Fibroblast of lung (primary cell): ENCODE data around the gene BRD1. TPM values are rescaled to one million over a fixed set of nuclear protein-coding genes. Genes with fewer than 3 reads are reported as not detected.

Experiments
- DNase-seq, 2 donors: peaks; one replicate each; pipeline versions ENCODE4 v3.0.0 to v3.0.0-alpha.2; 2010; ENCODE audit warnings: low read depth in 2 of 2
- H2AFZ ChIP-seq: 2 replicates; pipeline ENCODE4 v1.5.1; 2012; ENCODE audit warnings: low read length, control low read depth, inconsistent platforms
- H3K27ac ChIP-seq: 2 replicates; pipeline ENCODE4 v1.5.1; 2011; ENCODE audit warnings: low read length, control low read depth; ENCODE audit not compliant: insufficient read depth
- H3K27me3 ChIP-seq: 2 replicates; pipeline ENCODE4 v1.5.1; 2011; ENCODE audit warnings: mild to moderate bottlenecking, low read length; ENCODE audit not compliant: control insufficient read depth, insufficient read depth
- H3K36me3 ChIP-seq: 2 replicates; pipeline ENCODE4 v1.5.1; 2011; ENCODE audit warnings: low read length; ENCODE audit not compliant: control insufficient read depth, insufficient read depth
- H3K4me1 ChIP-seq: 2 replicates; pipeline ENCODE4 v1.5.1; 2011; ENCODE audit warnings: low read length; ENCODE audit not compliant: control insufficient read depth, insufficient read depth; ENCODE audit errors: extremely low read depth
- H3K4me2 ChIP-seq: 2 replicates; pipeline ENCODE4 v1.5.1; 2011; ENCODE audit warnings: low read length, control low read depth; ENCODE audit not compliant: insufficient read depth; ENCODE audit errors: extremely low read depth
- H3K4me3 ChIP-seq, 4 experiments: fragments of 200-600 bp in 1 of 4; sonication (generic) in 1 of 4; replicated peaks in 1 of 4; 2 replicates each; pipeline ENCODE4 v1.5.1; 2011 to 2016; ENCODE audit warnings: low read length in 4 of 4, low read depth in 3 of 4, mild to moderate bottlenecking in 3 of 4, control low read depth in 2 of 4, inconsistent platforms in 1 of 4, mixed read lengths in 1 of 4; ENCODE audit not compliant: insufficient read depth in 1 of 4; ENCODE audit errors: control extremely low read depth in 1 of 4
- H3K79me2 ChIP-seq: 2 replicates; pipeline ENCODE4 v1.5.1; 2012; ENCODE audit warnings: mild to moderate bottlenecking, low read length, inconsistent platforms; ENCODE audit not compliant: control insufficient read depth, insufficient read depth
- H3K9ac ChIP-seq: 2 replicates; pipeline ENCODE4 v1.5.1; 2011; ENCODE audit warnings: mild to moderate bottlenecking, low read length, control low read depth; ENCODE audit not compliant: insufficient read depth
- H3K9me3 ChIP-seq: 2 replicates; pipeline ENCODE4 v1.5.1; 2012; ENCODE audit warnings: low read depth, low read length; ENCODE audit not compliant: control insufficient read depth, insufficient read depth
- H4K20me1 ChIP-seq: 2 replicates; pipeline ENCODE4 v1.5.1; 2011; ENCODE audit warnings: low read length; ENCODE audit not compliant: control insufficient read depth, insufficient read depth; ENCODE audit errors: extremely low read depth
- CTCF ChIP-seq, 2 donors: IDR thresholded peaks in 1 of 2; conservative IDR thresholded peaks in 1 of 2; 1 replicate in 1 of 2; 2 replicates in 1 of 2; pipeline ENCODE4 v1.5.1; 2011 to 2012; ENCODE audit warnings: low read length in 2 of 2, control low read depth in 1 of 2, inconsistent platforms in 1 of 2, low read depth in 1 of 2, mild to moderate bottlenecking in 1 of 2
- EZH2 ChIP-seq: IDR thresholded peaks from 2 replicates; pipeline ENCODE4 v1.5.1; 2012; ENCODE audit warnings: low read length, control low read depth, mild to moderate bottlenecking; ENCODE audit errors: missing control alignments
- polyA plus RNA-seq, 2 donors: library from polyadenylated mRNA; depleted of rRNA in 1 of 2; stranded (reverse) in 1 of 2; unstranded in 1 of 2; fragments of >200 nt; gene quantifications; 2 replicates each; pipeline ENCODE4 v1.2.1, GENCODE V29; 2011 to 2012; ENCODE audit warnings: missing spikeins in 1 of 2
- total RNA-seq: library from RNA; depleted of rRNA; stranded (reverse); fragments of >200 nt; gene quantifications from 2 replicates; pipeline ENCODE4 v1.2.1, GENCODE V29; 2014

The BRD1 gene
- total and polyA plus RNA-seq, 2 donors (not counting 1 experiment from before 2014, with no cell fraction given) = 4.3 to 26.6 TPM

DNA sequence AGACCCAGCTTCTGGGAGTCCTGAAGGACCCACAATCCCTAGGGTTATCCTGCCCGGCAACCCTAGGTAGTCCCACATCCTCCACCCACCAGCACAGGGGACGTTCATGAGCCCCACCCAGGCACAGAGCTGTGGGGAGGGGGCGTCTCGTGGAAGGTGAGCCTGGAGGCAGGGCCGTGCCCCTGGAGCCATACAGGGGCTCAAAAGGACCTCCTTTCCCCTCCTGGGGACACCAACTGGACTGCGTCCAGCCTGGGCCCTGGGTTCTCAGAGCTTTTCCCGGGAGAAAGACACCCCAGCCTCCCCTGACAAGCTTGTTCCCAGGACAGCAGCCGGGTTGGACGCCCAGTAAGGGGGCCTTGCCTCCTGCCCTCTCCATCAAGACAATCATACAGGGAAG lies 78.4 kb downstream of the BRD1 start:
- Histone ChIP-seq H3K9me3 (no peaks in the 10 kb centered on the region), H3K9ac (no peak overlapping the region)

DNA sequence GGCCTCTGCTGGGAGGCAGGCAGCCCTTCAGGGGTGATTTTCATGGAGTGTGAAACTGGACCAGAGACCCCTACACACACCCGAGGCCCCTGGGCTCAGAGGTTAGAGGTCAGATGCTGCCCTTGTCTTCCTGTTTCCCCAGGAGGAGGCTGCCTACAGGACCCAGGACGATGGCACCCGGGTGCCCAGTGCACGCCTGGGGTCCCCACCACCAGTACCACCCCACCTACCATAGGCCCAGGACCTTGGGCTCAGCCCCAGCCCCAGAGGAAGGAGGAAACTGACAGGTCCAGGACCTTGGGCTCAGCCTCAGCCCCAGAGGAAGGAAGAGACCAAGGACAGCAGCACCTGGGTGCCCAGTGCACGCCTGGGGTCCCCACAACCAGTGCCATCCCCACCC lies 79.2 kb downstream of the BRD1 start:
- Histone ChIP-seq H3K27me3 (no peaks in the 10 kb centered on the region), H3K27ac (no peak overlapping the region), H3K4me3 (no peak overlapping the region), H3K4me1 (no peaks in the 10 kb centered on the region), H4K20me1 (no peaks in the 10 kb centered on the region), H3K4me2 (no peak overlapping the region), H3K79me2 (no peaks in the 10 kb centered on the region), H2AFZ (no peak overlapping the region), H3K9me3 (no peaks in the 10 kb centered on the region), H3K9ac (no peak overlapping the region), H3K36me3 (no peaks in the 10 kb centered on the region)
- no peak for DNase-seq
- no peak for TF ChIP-seq EZH2
- TF ChIP-seq CTCF (conservative IDR thresholded peaks at IDR 0.05 in 1 of 2, IDR thresholded peaks at IDR 0.05 in 1 of 2; ENCODE audit: low read depth in 1 of 2, low read length in 2 of 2) = no peak

More for the DNA sequence above, 78.4 kb downstream of the BRD1 start:
- Histone ChIP-seq H3K4me1 (no peaks in the 10 kb centered on the region), H3K79me2 (no peaks in the 10 kb centered on the region), H3K4me2 (no peak overlapping the region), H2AFZ (no peak overlapping the region), H3K27me3 (no peaks in the 10 kb centered on the region), H3K4me3 (no peak overlapping the region), H4K20me1 (no peaks in the 10 kb centered on the region), H3K36me3 (no peaks in the 10 kb centered on the region), H3K27ac (no peak overlapping the region)
- TF ChIP-seq EZH2 (no peak), CTCF (conservative IDR thresholded peaks at IDR 0.05 in 1 of 2, IDR thresholded peaks at IDR 0.05 in 1 of 2; ENCODE audit: low read depth in 1 of 2, low read length in 2 of 2) (no peak)
- DNase-seq = no peak

GRCh38 chr22:49747716-49748115 lies 80.0 kb downstream of the BRD1 start:
- Histone ChIP-seq H3K36me3 (no peaks in the 10 kb centered on the region), H3K4me2 (no peak overlapping the region), H3K4me1 (no peaks in the 10 kb centered on the region), H3K4me3 (no peak overlapping the region), H3K9me3 (no peaks in the 10 kb centered on the region), H2AFZ (no peak overlapping the region), H3K9ac (no peak overlapping the region), H3K27ac (no peak overlapping the region), H4K20me1 (no peaks in the 10 kb centered on the region), H3K27me3 (no peaks in the 10 kb centered on the region), H3K79me2 (no peaks in the 10 kb centered on the region)
- TF ChIP-seq EZH2 = no peak
- TF ChIP-seq CTCF (conservative IDR thresholded peaks at IDR 0.05 in 1 of 2, IDR thresholded peaks at IDR 0.05 in 1 of 2; ENCODE audit: low read depth in 1 of 2, low read length in 2 of 2) = no peak
- DNase-seq = no peak
